Activated effector memory CD4-positive, alpha-beta T cell treated with Interleukin-2 at 50 U/mL for 16 hours (primary cell): Measurements from ENCODE around the gene CUL2.
"Not testable (repeated sequence)": the region's sequence is repeated elsewhere in the genome, so short reads cannot be mapped to it uniquely, and the experiment has no call there.

Source experiments
- DNase-seq: peaks from one replicate; pipeline ENCODE4 v3.0.0-alpha.2; 2020

The CUL2 gene

DNA sequence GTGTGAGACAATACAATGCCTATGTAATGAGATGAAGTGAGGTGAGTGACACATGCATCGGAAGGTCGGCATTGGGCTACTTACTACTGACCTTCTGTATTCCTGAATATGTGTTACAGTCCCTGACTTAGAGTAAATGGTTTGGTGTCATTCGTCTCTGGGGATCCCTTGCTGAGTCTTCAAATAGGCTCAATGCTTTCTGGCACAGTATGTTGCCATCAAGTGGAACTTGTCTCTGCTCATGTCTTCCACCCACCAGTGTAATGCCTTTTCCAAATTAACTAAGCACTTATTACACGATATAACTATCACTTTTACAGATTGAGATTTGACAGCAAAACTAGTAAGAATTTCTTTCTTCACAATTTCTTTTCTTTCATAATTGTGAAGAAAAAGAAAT, 10.9 kb downstream of the CUL2 start:
- no peak for DNase-seq

DNA sequence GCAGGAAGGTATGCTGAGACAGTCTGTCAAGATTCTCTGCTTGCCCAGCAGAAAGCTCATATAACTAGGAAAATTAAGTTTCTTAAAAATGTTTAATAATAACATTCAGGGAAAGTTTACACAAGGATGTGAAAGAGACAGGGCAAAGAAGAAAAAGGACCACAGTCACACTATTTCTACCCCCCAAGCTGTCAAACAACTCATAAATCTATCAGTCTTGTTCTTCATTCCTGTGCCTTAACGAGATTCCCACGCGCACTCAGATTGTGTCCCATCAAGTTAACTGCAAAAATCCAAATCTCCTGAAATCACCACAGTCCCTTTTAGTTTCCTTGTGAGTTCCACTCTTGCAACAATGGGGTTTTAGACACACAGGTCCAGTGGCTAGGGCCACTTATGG, 14.9 kb downstream of the CUL2 start:
- DNase-seq, result no peak

DNA sequence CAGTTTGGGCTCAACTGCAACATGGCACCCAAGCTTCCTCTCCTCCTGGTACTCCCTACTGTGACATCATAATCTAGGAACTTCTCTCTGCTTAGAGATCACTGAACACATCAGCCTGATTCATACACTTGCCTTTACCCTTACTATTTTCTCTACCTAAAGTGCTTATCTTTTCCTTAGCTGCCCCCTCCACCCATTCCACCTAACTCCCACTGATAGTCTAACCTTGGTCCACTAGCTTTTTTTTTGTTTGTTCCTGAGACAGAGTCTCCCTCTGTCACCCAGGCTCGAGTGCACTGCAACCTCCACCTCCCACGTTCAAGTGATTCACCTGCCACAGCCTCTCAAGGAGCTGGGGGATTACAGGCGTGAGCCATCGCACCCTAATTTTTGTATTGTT, 15.9 kb downstream of the CUL2 start:
- DNase-seq, result no peak

DNA sequence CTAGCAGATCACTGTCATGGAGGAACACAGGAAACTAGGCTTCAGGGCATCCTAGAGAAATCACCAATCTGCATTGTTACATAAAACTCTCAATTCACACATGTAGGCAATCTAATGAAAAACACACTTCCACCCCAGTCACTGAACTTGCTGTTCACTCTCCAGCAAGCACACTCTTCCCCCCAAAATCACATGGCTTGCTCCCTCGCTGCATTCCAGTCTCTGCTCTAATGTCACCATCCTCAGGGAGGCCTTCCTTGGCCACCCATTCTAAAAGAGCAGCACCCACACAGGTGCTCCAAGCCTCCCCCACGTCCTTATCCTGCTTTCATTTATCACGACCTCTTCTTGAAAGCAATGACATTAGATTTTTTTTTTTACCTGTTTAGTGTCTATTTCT, 19.6 kb downstream of the CUL2 start:
- no peak for DNase-seq

DNA sequence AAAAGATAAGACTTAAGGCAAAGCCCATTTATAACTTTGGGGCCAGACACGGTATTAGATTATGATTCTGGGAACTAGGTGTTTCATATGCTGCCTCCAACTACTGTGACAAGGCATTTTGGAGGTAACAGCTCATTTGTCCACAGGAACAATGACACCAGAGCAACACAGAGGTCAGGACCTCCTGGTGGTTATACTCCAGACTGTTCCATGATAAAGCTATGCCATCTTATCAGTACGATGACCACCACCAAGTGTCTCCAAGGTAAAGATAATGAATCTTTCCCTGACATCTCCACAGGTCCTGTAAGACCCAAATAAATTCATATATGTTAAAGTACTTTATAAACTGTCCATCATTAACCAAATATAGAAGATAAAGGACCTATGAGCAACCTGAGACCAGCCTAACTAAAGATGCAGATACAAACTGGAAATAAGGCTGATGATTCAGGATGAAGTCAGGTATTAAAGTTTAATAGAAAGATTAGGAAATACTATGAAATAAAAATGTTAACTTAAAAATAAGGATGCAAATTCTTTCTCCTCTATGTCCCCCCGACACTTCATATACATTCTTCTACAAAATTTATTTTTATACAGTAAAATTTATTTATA, 26.2 kb downstream of the CUL2 start:
- no peak for DNase-seq

DNA sequence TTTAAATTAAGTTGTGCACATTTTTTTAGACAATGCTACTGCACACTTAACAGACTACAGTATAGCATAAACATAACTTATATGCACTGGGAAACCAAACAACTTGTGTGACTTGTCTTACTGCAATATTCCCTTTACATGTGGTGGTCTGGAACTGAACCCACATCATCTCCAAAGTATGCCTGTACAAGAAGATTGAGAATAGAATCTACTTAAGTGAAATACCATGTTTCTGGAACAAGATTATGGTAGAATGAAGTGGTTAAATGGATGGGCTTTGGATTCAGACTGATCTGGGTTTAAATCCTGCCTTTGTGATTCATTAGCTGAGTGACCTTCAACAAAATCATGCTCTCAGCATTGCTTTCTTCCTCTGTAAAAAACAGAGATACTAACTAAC, 30.7 kb downstream of the CUL2 start:
- DNase-seq, result no peak

DNA sequence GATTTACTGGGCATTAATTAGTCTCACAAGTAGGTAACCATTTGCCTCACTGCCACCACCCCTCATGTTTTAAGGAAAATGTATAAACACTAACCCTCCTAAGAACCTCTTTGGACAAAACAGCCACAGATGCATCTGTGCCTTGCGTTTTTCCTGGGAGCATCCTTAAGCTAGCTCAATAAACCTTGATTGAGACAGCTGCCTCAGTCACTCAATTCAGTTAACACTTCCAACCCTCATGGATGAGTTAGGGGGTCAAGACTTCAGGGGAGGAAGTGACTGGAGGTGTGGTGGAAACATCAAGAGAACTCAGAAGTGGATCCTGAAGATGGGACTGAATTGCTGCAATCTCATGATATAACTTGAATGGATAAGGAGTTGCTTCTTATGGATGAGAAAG, 31.5 kb downstream of the CUL2 start:
- no peak for DNase-seq

DNA sequence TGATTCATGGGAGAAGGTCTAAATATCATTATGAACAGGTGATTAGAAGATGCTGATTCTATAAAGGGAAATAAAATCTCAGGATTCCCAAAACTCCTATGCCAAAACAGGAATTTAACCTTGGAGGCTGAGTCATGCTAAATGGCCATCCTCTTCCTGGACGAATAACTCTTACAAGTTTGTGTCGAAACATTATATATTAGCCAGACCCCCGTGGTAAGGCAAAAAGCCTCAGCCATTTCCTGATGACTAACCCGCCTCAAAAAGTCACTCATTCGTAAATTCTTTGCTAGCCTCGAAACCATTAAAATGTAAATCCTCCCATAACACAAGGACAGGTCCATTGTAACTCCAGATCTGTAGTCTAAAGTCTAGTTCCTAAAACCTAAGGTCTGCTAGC, 32.0 kb downstream of the CUL2 start:
- no peak for DNase-seq

DNA sequence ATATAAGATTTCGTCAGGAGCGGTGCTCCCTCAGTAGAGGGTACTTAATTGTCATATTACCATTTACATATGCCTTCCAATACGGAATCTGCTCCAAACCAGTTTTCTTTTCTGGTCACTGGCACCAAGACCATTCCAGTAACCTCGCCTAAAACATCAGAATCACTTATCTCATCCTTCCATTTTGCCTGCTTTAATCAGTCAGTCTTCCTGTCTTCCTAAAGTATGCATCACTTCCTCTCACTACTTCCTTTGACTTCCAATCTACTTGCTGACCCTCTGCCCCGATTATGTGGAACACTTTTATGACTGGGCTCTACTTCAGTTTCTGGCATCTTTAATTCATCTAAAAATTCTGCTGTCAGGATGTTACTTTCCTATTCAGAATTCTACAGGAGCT, 33.5 kb downstream of the CUL2 start:
- no peak for DNase-seq

DNA sequence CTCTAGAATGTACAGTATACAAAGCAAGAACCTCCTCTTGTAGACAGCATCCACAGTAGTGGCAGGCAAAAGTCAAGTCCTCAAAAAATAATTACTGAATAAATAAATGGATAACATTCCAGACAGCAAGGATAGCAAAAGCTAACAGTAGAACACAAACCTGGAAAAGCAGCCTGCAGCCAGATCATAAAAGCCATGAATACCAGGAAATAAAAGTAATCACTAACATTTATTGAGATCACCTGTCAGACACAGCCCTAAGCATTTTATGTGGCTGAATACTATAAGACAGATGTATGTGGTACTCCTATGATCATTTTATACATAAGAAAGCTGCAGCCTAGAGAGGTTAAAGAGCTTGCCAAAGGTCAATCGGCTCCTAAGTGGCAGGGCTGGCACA, 34.0 kb downstream of the CUL2 start:
- no peak for DNase-seq

DNA sequence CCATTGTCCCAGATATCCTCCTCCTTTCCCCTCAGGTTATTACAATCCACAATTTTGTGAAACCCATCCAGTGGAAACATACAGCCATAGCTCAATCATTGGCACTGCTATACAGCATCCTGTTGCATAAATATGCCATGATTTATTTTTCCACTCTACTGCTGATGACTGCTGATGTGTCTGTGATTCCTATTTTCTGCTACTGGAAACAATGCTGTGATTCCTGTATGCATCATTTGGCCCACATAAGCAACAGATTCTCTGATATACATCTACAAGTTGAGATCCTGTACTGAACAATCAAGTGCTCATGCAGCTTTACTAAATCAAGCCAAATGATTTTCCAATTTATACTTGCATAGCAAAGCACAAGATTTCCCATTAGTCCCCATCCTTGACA, 39.6 kb downstream of the CUL2 start:
- DNase-seq, result no peak

DNA sequence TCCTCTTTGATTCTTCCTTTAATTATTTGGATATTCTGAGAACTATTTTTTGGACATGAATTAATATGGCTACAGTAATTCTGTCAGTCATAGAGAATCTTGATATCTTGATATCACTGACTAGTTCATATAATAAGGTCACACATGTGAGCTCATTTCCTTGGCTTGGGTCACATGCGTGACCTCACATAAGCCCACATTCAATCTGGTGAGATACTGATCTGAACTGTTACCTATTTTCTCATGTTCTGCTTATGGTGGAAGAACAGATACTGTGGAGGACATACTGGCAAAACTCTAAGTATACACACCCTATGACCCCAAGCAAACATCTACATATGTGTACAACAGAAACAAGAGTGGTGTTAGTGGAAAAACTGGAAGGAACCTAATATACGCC, 44.1 kb downstream of the CUL2 start:
- DNase-seq, result no peak

DNA sequence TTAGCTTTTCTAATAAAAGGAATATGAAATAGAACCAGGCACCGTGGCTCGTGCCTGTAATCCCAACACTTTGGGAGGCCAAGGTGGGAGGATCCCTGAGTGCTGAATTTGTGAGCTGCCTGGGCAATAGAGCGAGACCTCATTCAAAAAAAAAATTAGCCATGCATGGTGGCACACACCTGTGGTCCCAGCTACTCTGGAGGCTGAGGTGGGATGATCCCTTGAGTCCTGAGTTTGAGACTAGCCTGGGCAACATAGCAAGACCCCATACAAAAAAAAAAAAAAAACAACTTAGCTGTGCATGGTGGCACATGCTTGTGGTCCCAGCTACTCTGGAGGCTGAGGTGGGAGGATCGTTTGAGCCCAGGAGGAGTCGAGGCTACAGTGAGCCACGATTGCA, 44.9 kb downstream of the CUL2 start:
- not testable (repeated sequence) for DNase-seq

DNA sequence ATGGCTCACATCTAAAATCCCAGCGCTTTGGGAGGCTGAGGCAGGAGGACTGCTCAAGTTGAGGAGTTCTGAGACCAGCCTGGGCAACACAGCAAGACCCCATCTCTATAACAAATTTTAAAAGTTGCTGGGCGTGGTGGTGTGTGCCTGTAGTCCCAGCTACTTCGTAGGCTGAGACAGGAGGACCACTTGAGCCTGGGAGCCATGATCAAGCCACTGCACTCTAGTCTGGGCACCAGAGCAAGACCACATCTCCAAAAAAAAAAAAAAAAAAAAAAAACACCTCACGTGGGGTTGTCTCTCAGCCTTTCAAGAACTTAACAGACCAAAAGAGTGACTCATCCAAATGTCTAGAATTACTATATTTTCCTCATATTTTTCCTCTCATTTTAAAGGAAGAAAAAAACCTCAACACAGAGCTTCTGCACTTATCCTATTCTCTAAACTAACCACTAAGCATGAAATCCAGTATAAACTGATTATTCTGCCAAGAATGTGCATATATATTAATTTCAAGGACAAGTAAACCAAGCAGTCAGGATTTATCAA, 46.3 kb downstream of the CUL2 start:
- no peak for DNase-seq

DNA sequence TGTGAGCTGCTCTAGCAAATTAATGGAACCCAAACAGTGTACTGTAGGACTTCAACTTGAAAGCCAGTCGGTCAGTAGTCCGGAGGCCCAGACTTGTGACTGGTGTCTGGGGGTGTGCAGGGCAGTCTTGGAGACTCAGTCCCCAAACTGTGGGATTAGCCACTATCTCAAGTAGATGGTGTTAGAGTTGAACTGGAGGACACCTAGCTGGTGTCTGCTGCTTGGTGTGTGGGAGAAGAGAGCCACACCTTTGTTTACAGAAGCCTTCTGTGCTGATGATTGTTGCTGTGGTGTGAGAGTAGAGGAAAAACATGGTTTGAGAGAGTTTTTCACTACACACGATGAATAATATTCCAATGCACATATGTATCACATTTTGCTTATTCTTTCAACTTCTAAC, 47.4 kb downstream of the CUL2 start:
- no peak for DNase-seq

DNA sequence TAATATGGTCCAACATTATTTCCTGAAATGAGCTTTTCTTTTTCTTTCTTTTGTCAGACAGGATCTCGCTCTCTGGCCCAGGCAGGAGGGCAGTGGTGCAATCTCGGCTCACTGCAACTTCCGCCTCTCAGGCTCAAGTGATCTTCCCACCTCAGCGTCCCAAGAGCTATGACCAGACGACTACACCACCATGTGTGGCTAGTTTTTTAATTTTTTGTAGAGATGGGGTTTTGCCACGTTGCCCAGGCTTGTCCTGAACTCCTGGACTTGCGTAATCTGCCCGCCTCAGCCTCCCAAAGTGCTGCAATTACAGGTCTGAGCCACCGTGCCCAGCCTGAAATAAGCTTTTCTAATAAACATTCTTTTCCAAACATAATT, 48.6 kb downstream of the CUL2 start:
- no peak for DNase-seq

DNA sequence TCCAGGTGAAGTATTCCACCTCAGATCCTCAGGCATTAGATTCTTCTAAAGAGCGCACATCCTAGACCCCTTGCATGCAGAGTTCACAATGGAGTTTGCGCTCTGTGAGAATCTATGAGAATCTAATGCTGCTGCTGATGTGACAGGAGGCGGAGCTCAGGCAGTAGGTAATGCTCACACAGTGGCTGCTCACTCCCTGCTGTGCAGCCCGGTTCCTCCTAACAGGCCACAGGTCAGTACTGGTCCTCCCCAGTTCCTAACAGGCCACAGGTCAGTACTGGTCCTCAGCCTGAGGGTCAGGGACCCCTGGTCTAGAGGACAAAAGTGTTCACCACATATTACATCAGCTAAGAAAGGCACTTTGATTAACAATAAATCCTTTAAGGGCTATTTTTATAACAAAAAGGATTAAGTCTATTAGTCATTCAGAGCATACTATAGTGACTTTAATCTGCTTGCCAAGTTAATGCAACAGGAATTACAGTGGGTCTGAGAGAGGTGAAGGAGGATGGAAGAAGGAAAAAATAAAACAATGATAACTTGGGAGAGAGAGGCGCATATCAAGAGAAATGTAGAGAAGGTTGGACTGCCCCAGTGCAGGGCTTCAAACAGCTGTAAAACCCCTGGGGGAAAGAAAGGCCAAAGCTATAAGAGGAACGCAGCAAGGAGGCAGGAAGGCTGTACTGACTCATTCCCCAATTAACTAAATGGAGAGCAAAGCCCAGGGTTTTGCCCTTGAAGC, 49.2 kb downstream of the CUL2 start:
- no peak for DNase-seq

DNA sequence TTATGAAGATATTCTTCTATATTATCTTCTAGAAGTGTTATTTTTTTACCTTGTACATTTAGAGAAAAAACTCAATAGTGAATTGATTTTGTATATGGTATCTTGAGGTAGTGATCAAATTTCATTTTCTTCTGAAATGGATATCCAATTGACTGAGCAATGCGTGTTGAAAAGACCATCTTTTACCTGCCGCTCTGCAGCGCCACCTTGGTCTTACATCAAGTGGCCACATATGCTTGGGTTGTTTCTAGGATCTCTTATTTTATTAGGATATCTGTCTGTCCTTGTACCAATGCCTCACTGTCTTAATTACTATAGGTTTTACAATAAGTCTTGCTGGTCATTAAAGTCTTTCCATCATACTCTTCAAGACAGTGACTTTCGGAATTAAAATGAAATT, 53.0 kb downstream of the CUL2 start:
- DNase-seq, result no peak

DNA sequence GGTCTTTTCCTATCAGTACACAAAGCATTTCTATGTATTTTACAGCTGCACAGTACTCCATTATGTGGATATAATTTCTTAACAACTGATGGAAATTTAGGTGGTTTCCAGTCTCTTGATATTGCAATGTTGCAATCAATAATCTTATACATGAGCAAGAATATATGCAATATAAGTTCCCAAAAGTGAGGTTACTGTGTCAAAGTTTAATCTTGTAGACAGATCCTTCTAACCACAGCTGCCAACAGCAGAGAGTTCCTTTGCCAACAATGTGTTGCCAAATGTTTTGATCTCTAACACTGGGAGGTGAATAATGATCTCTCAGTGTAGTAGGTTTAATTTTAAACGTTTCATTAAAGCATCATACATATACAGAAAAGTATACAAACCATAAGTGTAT, 54.5 kb downstream of the CUL2 start:
- DNase-seq, result no peak

DNA sequence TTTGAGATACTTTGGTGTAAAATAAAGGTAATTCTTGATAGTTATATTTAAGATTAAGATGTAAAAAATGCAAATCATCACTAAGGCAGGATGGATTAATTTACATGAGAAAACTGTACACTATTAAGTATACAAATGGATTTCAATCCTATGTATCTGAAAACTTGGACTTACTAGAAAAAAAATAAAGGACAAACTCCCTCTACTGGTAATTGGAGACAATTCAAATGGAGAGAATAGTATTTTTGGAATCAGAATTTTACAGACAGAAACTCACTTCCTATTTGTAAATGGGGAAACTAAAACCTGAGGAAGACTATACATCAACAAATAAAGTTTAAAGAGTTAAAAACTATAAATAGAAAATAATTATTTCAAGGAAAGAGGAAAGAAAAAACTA, 62.6 kb downstream of the CUL2 start:
- no peak for DNase-seq

DNA sequence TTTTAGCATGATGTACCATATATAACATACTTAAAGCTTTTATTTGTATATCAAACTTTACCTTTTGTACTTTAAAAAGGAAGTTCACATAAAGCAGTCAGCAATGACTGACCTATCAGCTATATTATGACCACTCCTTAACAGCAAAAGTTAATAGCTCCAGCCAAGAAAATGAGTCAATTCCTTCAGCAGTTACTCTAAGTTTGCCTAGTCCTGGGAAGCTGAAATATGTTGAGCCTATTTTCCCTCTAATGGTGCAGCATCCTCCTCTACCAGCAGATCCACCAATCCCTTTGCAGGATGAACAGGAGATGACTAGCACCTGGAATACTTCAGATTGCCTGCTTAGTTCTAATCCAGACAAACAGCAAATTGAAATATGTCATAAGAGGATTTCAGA, 64.2 kb downstream of the CUL2 start:
- no peak for DNase-seq

DNA sequence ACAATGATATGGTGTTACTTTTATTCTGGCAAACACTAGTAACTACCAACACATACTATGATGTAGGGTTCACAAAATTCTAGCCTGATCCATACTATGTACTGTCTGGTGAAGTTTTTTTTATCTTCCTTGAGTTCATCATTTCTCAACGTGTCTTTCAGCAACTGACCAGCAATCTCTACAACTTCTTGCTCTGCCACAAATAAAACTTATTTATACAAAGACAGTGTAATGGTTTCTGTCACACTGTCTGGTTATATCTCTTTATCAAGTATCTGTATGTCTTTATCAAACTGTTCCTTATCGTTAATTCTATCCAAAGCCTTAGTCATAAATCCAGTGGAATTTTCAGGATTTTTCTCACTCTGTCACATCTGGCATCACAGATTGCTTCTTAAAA, 69.7 kb downstream of the CUL2 start:
- DNase-seq, result no peak

DNA sequence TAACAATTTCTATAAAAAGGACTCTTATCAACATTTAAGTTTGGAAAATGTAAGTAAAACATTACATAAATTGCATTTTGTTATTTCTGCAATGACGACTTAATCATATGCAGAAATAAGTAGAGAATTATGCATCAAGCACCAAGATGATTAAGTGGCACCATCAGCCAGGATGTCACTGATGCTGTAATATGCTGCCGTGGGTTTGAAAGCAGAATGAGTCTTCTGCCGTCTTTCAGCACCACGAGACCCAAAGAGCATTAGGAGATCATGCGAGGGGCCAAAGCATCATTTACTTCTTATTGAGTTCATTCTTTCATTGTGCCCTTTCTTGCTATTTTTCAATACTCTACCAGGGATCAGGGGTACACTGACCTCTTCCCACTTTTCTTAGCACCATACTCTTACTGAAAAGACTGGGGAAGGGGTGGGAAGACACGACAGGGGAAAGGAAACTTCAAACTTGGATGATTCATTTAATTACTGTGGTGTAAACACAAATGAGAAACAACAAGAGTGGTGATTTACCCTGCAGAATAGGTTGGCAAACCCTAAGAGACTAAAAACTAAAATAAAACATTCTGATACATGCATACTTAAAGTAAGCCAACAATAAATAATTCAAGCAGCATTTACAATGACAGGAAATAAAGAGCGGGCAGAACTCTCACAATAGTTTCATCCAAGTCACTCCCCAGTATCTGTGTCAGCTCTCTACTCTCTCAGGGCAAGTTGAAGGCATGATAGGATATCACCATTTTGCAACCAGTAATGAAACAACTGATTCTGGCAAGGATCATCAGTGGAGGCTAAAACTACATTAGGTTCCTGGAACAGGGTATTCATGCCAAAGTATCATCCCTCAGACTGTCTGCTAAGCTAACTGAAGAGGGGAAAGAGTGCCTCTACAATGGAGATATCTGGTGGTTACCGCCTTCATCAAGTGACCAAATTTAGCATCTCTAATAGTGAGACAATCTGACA, 70.8 kb downstream of the CUL2 start:
- no peak for DNase-seq

DNA sequence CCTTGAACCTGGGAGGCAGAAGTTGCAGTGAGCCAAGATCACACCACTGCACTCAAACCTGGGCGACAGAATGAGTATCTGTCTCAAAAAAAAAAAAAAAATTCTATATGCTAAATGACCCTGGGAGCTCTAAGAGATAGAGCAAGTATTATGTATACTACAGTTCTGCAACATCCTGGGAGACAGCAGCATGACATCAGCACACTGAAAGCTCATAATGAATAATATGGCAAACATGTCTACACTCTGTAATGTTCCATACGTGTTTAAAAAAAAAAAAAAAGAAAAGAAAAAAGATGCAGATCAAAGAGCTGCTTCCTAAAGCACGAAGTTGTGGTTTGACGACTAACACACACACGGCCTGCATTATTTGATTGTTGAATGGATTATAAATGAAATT, 72.5 kb downstream of the CUL2 start:
- DNase-seq, result no peak
